A549 treated with Hydrocortisone at 1 μM for 4 hours (cell line): ENCODE measurements around the gene CBLN2. TPM values are rescaled to one million over a fixed set of nuclear protein-coding genes. Genes with fewer than 3 reads are reported as not detected.

Experiments
- total RNA-seq: library from RNA; stranded (reverse); fragments of 200-300 nt; extraction: Qiagen RNA extraction; gene quantifications from 5 replicates; pipeline ENCODE4 v1.2.3, GENCODE V29; 2022

The CBLN2 gene
- total RNA-seq: 0.07 to 0.25 TPM (median 0.18 TPM) in 5 replicates

DNA sequence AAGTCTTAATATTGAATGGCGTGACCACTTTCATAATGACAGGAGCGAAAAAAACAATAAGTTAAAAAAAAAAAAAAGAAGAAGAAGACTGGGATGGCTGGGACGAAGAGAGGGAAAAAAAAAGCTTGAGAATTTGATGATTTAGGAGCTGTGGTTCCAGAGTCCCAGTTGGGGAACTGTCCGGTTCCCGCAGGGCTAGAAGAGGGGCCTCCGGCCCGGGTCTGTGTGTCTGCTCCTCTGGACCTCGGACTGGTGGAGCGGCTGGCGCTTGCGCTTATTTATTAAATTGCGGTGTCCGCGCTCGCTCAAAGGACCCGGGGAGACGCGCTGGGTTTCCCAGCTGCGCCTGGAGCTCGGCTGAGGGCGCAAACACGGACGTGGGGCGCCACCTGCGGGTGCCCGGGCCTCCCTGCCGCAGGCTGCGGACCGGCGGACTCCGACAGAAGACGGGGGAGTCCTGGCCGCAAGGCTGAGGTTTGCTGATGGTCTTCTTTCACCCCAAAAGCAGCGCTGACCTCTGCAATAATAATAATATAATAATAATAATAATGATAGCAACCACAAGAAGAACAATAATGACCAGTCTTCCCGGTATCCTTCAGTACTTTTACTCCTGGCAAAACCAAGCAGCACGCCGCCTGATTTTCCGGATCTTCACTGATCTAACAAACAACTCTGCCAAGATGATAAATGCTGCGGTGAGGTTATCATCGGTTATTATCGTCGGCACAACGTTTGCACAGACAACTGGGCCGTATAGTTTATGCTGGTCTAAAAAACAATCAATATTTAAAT lies at the start of gene CBLN2:
TSS of gene CBLN2 (minus strand) at position 251 of the 795 bp plus-strand sequence. CDS start 2,182 bp downstream, outside the sequence.

